Liver (tissue), 3 donors: ENCODE data around the gene RARB.

Experiments used
- CTCF ChIP-seq: fragments of 150-350 bp; IDR thresholded peaks from 2 replicates; pipeline ENCODE4 v1.5.1; 2017; ENCODE audit warnings: improper control_type of control experiment, low read depth, low read length; ENCODE audit not compliant: missing input control
- FOXA1 ChIP-seq: IDR thresholded peaks from 2 replicates; pipeline ENCODE4 v1.6.1; 2016; ENCODE audit warnings: antibody characterized with exemption
- SP1 ChIP-seq: IDR thresholded peaks from 2 replicates; pipeline ENCODE4 v1.6.1; 2018; ENCODE audit warnings: antibody characterized with exemption, mild to moderate bottlenecking
- TAF1 ChIP-seq: conservative IDR thresholded peaks from 2 replicates; pipeline ENCODE4 v1.6.1; 2016; ENCODE audit warnings: antibody characterized with exemption, mild to moderate bottlenecking
- TF ChIP-seq, protein P1 (sequence below): IDR thresholded peaks from 2 replicates; pipeline ENCODE4 v1.6.1; 2016; ENCODE audit warnings: antibody characterized with exemption, mild to moderate bottlenecking
- TF ChIP-seq, protein P2 (sequence below): IDR thresholded peaks from 2 replicates; pipeline ENCODE4 v1.6.1; 2016; ENCODE audit warnings: antibody characterized with exemption
- donor health status: healthy.
- donor health status: healthy.

- no peak for TF ChIP-seq CTCF
- TF ChIP-seq SP1 = no peak
- TF ChIP-seq TAF1 = no peak
- TF ChIP-seq, protein P1, sequence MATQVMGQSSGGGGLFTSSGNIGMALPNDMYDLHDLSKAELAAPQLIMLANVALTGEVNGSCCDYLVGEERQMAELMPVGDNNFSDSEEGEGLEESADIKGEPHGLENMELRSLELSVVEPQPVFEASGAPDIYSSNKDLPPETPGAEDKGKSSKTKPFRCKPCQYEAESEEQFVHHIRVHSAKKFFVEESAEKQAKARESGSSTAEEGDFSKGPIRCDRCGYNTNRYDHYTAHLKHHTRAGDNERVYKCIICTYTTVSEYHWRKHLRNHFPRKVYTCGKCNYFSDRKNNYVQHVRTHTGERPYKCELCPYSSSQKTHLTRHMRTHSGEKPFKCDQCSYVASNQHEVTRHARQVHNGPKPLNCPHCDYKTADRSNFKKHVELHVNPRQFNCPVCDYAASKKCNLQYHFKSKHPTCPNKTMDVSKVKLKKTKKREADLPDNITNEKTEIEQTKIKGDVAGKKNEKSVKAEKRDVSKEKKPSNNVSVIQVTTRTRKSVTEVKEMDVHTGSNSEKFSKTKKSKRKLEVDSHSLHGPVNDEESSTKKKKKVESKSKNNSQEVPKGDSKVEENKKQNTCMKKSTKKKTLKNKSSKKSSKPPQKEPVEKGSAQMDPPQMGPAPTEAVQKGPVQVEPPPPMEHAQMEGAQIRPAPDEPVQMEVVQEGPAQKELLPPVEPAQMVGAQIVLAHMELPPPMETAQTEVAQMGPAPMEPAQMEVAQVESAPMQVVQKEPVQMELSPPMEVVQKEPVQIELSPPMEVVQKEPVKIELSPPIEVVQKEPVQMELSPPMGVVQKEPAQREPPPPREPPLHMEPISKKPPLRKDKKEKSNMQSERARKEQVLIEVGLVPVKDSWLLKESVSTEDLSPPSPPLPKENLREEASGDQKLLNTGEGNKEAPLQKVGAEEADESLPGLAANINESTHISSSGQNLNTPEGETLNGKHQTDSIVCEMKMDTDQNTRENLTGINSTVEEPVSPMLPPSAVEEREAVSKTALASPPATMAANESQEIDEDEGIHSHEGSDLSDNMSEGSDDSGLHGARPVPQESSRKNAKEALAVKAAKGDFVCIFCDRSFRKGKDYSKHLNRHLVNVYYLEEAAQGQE = no peak
- TF ChIP-seq, protein P2, sequence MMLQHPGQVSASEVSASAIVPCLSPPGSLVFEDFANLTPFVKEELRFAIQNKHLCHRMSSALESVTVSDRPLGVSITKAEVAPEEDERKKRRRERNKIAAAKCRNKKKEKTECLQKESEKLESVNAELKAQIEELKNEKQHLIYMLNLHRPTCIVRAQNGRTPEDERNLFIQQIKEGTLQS = no peak
- no peak for TF ChIP-seq FOXA1
These were observed 99.3 kb downstream of the RARB start for GRCh38 chr3:25527336-25527735.
